Astrocyte (in vitro differentiated cells and primary cell): Measurements from ENCODE around the gene UST. TPM values are rescaled to one million over a fixed set of nuclear protein-coding genes. Genes with fewer than 3 reads are reported as not detected.

Experiments used
- DNase-seq: peaks from one replicate; pipeline ENCODE4 v3.0.0-alpha.2; 2010; ENCODE audit warnings: low read depth
- FAIRE-seq: peaks from 2 replicates; lab custom pipeline; 2011; peaks lifted over from hg19 to GRCh38; lab: Jason Lieb, UNC
- H2AFZ ChIP-seq: 2 replicates; pipeline ENCODE4 v1.6.0; 2012; ENCODE audit warnings: low read depth, low read length, inconsistent platforms
- H3K27ac ChIP-seq: 2 replicates; pipeline ENCODE4 v1.5.1; 2011; ENCODE audit warnings: low read depth, low read length, inconsistent platforms
- H3K27me3 ChIP-seq: 2 replicates; pipeline ENCODE4 v1.6.0; 2011; ENCODE audit warnings: low read length, inconsistent platforms; ENCODE audit not compliant: insufficient read depth
- H3K36me3 ChIP-seq: 2 replicates; pipeline ENCODE4 v1.5.1; 2011; ENCODE audit warnings: low read length, inconsistent platforms; ENCODE audit not compliant: insufficient read depth
- H3K4me1 ChIP-seq: 2 replicates; pipeline ENCODE4 v1.5.1; 2011; ENCODE audit warnings: low read length, inconsistent platforms; ENCODE audit not compliant: insufficient read depth
- H3K4me2 ChIP-seq: 2 replicates; pipeline ENCODE4 v1.6.0; 2012; ENCODE audit warnings: low read length, inconsistent platforms
- H3K4me3 ChIP-seq: 2 replicates; pipeline ENCODE4 v1.5.1; 2011; ENCODE audit warnings: low read depth, mild to moderate bottlenecking, low read length, inconsistent platforms; ENCODE audit not compliant: insufficient read depth
- H3K79me2 ChIP-seq: 2 replicates; pipeline ENCODE4 v1.6.0; 2012; ENCODE audit warnings: mild to moderate bottlenecking, low read length, inconsistent platforms; ENCODE audit not compliant: insufficient read depth
- H3K9ac ChIP-seq: 2 replicates; pipeline ENCODE4 v1.6.0; 2012; ENCODE audit warnings: mild to moderate bottlenecking, low read length, inconsistent platforms
- H3K9me3 ChIP-seq: 2 replicates; pipeline ENCODE4 v1.5.1; 2012; ENCODE audit warnings: low read depth, mild to moderate bottlenecking, low read length, inconsistent platforms; ENCODE audit not compliant: insufficient read depth
- H4K20me1 ChIP-seq: 2 replicates; pipeline ENCODE4 v1.6.0; 2012; ENCODE audit warnings: low read length, inconsistent platforms; ENCODE audit not compliant: insufficient read depth
- H3K27ac Mint-ChIP-seq: one replicate; pipeline ENCODE4 v1.8.0; 2021; ENCODE audit warnings: mild to moderate bottlenecking, mixed read lengths; ENCODE audit not compliant: unreplicated experiment
- H3K27me3 Mint-ChIP-seq: one replicate; pipeline ENCODE4 v1.8.0; 2021; ENCODE audit warnings: low read depth, mixed read lengths; ENCODE audit not compliant: unreplicated experiment
- H3K36me3 Mint-ChIP-seq: one replicate; pipeline ENCODE4 v1.8.0; 2021; ENCODE audit warnings: low read depth, mixed read lengths; ENCODE audit not compliant: unreplicated experiment
- H3K4me1 Mint-ChIP-seq: one replicate; pipeline ENCODE4 v1.8.0; 2021; ENCODE audit warnings: low read depth, mixed read lengths; ENCODE audit not compliant: unreplicated experiment
- H3K4me3 Mint-ChIP-seq: one replicate; pipeline ENCODE4 v1.8.0; 2021; ENCODE audit warnings: mild to moderate bottlenecking, moderate library complexity, mixed read lengths; ENCODE audit not compliant: unreplicated experiment
- H3K9me3 Mint-ChIP-seq: one replicate; pipeline ENCODE4 v1.8.0; 2021; ENCODE audit warnings: mild to moderate bottlenecking, mixed read lengths; ENCODE audit not compliant: unreplicated experiment
- CTCF ChIP-seq: IDR thresholded peaks from 2 replicates; pipeline ENCODE4 v1.5.1; 2011; ENCODE audit warnings: low read depth, mild to moderate bottlenecking, inconsistent platforms, low read length, moderate library complexity; ENCODE audit not compliant: insufficient read depth
- EZH2 ChIP-seq: IDR thresholded peaks from 2 replicates; pipeline ENCODE4 v1.6.1; 2012; ENCODE audit warnings: mild to moderate bottlenecking, low read length, inconsistent platforms; ENCODE audit not compliant: insufficient read depth
- total RNA-seq: library from RNA; stranded (reverse); gene quantifications from 2 replicates; pipeline ENCODE4 v1.2.1, GENCODE V29; 2021

The UST gene
- total RNA-seq, 1 donor from 2014 or later = 15.3 TPM

- H3K9ac ChIP-seq = no peak overlapping the region
- H3K9me3 ChIP-seq = no peaks in the 10 kb centered on the region
- H3K27me3 Mint-ChIP-seq = no peaks in the 10 kb centered on the region
- H2AFZ ChIP-seq = no peak overlapping the region
- H3K36me3 Mint-ChIP-seq = peaks cover 2% of the 10 kb centered on the region
- no peak for TF ChIP-seq EZH2
- TF ChIP-seq CTCF = peak; percentile 70
- H3K4me1 Mint-ChIP-seq = peaks cover 31% of the 10 kb centered on the region
- H3K27ac Mint-ChIP-seq = no peak overlapping the region
- H3K79me2 ChIP-seq = no peaks in the 10 kb centered on the region
- no peaks in the 10 kb centered on the region for H3K27me3 ChIP-seq
- no peaks in the 10 kb centered on the region for H3K36me3 ChIP-seq
- FAIRE-seq (peak; percentile 45), DNase-seq (peak; percentile 80)
- no peak overlapping the region for H3K4me3 ChIP-seq
- H3K4me3 Mint-ChIP-seq = no peak overlapping the region
- no peaks in the 10 kb centered on the region for H4K20me1 ChIP-seq
- H3K4me1 ChIP-seq = peaks cover 37% of the 10 kb centered on the region
- H3K27ac ChIP-seq = no peak overlapping the region
- H3K9me3 Mint-ChIP-seq = peaks cover 3% of the 10 kb centered on the region
- H3K4me2 ChIP-seq = no peak overlapping the region
Observed at GRCh38 chr6:149028767-149029405, 282.1 kb downstream of the UST start.

- peak overlapping the region; percentile 99 for H3K27ac Mint-ChIP-seq
- H3K4me3 ChIP-seq = no peak overlapping the region
- peak overlapping the region; percentile 92 for H3K4me2 ChIP-seq
- H3K9me3 ChIP-seq = no peaks in the 10 kb centered on the region
- peak overlapping the region; percentile 37 for H2AFZ ChIP-seq
- DNase-seq = peak; percentile 41
- no peaks in the 10 kb centered on the region for H3K36me3 ChIP-seq
- H3K27me3 ChIP-seq = no peaks in the 10 kb centered on the region
- H4K20me1 ChIP-seq = no peaks in the 10 kb centered on the region
- H3K27ac ChIP-seq = peak overlapping the region; percentile 100
- peaks cover 1% of the 10 kb centered on the region for H3K9me3 Mint-ChIP-seq
- no peak overlapping the region for H3K4me3 Mint-ChIP-seq
- H3K36me3 Mint-ChIP-seq = peaks cover 1% of the 10 kb centered on the region
- no peak for FAIRE-seq
- peaks cover 45% of the 10 kb centered on the region for H3K4me1 ChIP-seq
- H3K4me1 Mint-ChIP-seq = peaks cover 49% of the 10 kb centered on the region
- TF ChIP-seq CTCF (no peak), EZH2 (no peak)
- H3K79me2 ChIP-seq = no peaks in the 10 kb centered on the region
- no peaks in the 10 kb centered on the region for H3K27me3 Mint-ChIP-seq
- peak overlapping the region; percentile 94 for H3K9ac ChIP-seq
Observed at GRCh38 chr6:149031201-149031858, 284.5 kb downstream of the UST start.
